NCI-H226 (cell line): ENCODE measurements around the gene ARHGAP11A.

Experiments
- DNase-seq: peaks from one replicate; pipeline ENCODE4 v3.0.0-alpha.2; 2015

ARHGAP11A gene

GRCh38 chr15:32657198-32657883 is 42.0 kb downstream of the ARHGAP11A start:
- DNase-seq: no peak

- no peak for DNase-seq
Measured at GRCh38 chr15:32657941-32658340, 42.6 kb downstream of the ARHGAP11A start.

GRCh38 chr15:32659340-32660155 is 44.2 kb downstream of the ARHGAP11A start:
- DNase-seq: no peak

- DNase-seq: no peak
Measured at GRCh38 chr15:32663671-32664070, 48.4 kb downstream of the ARHGAP11A start.

GRCh38 chr15:32664796-32665195 is 49.5 kb downstream of the ARHGAP11A start:
- DNase-seq: no peak

- no peak for DNase-seq
Measured at GRCh38 chr15:32667321-32667720, 52.0 kb downstream of the ARHGAP11A start.

- DNase-seq: no peak
Measured at GRCh38 chr15:32668942-32669341, 53.6 kb downstream of the ARHGAP11A start.

- no peak for DNase-seq
Measured at GRCh38 chr15:32669896-32670611, 54.8 kb downstream of the ARHGAP11A start.

GRCh38 chr15:32670623-32671022 is 55.3 kb downstream of the ARHGAP11A start:
- no peak for DNase-seq

- no peak for DNase-seq
Measured at GRCh38 chr15:32671339-32672325, 56.3 kb downstream of the ARHGAP11A start.

GRCh38 chr15:32674681-32675080 is 59.4 kb downstream of the ARHGAP11A start:
- DNase-seq: no peak

GRCh38 chr15:32675466-32675865 is 60.2 kb downstream of the ARHGAP11A start:
- DNase-seq: no peak

GRCh38 chr15:32676169-32676568 is 60.9 kb downstream of the ARHGAP11A start:
- DNase-seq: no peak

- no peak for DNase-seq
Measured at GRCh38 chr15:32677238-32677750, 62.0 kb downstream of the ARHGAP11A start.

GRCh38 chr15:32679298-32679690 is 64.0 kb downstream of the ARHGAP11A start:
- no peak for DNase-seq

- DNase-seq: peak; percentile 68
Measured at GRCh38 chr15:32682569-32682968, 67.3 kb downstream of the ARHGAP11A start.

GRCh38 chr15:32682977-32683630 is 67.8 kb downstream of the ARHGAP11A start:
- no peak for DNase-seq

- peak; percentile 91 for DNase-seq
Measured at GRCh38 chr15:32683906-32684584, 68.7 kb downstream of the ARHGAP11A start.

- no peak for DNase-seq
Measured at GRCh38 chr15:32685576-32685975, 70.3 kb downstream of the ARHGAP11A start.

- DNase-seq: no peak
Measured at GRCh38 chr15:32687556-32687955, 72.3 kb downstream of the ARHGAP11A start.

GRCh38 chr15:32688151-32688639 is 72.9 kb downstream of the ARHGAP11A start:
- no peak for DNase-seq
